HEK293 (cell line): ENCODE data around the gene STARD3.

Experiments used
- CTCF ChIA-PET: fragments of 350-600 bp; formaldehyde crosslinking; extraction: SDS; loops from one replicate; lab custom pipeline; 2021; ENCODE audit warnings: antibody characterized with exemption; lab: Yijun Ruan, JAX
- POLR2A ChIA-PET: fragments of 300-600 bp; formaldehyde crosslinking; extraction: SDS; loops from one replicate; lab custom pipeline; 2020; ENCODE audit warnings: antibody characterized with exemption, inconsistent platforms; lab: Yijun Ruan, JAX
- H3K27ac ChIP-seq: fragments of 200-500 bp; sonication (Bioruptor generic); 2 replicates; pipeline ENCODE4 v1.5.1; 2014; ENCODE audit warnings: low read depth, low read length, control low read depth, inconsistent platforms; ENCODE audit errors: extremely low read depth
- H3K36me3 ChIP-seq, 2 experiments: fragments of 200-500 bp in 1 of 2; sonication (Bioruptor generic) in 1 of 2; 1 replicate in 1 of 2; 2 replicates in 1 of 2; pipeline ENCODE4 v1.5.1; 2014 to 2017; ENCODE audit warnings: inconsistent platforms in 2 of 2, low read length in 2 of 2; ENCODE audit not compliant: control insufficient read depth in 2 of 2, insufficient read depth in 1 of 2
- H3K4me1 ChIP-seq: fragments of 200-500 bp; sonication (Bioruptor generic); 2 replicates; pipeline ENCODE4 v1.5.1; 2014; ENCODE audit warnings: mild to moderate bottlenecking, low read length, inconsistent platforms; ENCODE audit not compliant: control insufficient read depth, insufficient read depth
- H3K4me3 ChIP-seq: 2 replicates; pipeline ENCODE4 v1.5.1; 2011; ENCODE audit warnings: low read depth, mild to moderate bottlenecking, control low read depth, low read length, moderate library complexity
- H3K9me3 ChIP-seq: fragments of 200-500 bp; sonication (Bioruptor generic); 2 replicates; pipeline ENCODE4 v1.5.1; 2014; ENCODE audit warnings: low read depth, low read length, inconsistent platforms; ENCODE audit not compliant: control insufficient read depth, insufficient read depth
- SCRT2 ChIP-seq: fragments of 450-650 bp; formaldehyde crosslinking; IDR thresholded peaks from 2 replicates; pipeline ENCODE4 v1.5.1; 2016; ENCODE audit warnings: missing biosample characterization, missing genetic modification characterization
- ZBTB8A ChIP-seq: fragments of 450-650 bp; formaldehyde crosslinking; IDR thresholded peaks from 2 replicates; pipeline ENCODE4 v1.5.1; 2016; ENCODE audit warnings: missing biosample characterization, missing genetic modification characterization
- ZIC2 ChIP-seq: fragments of 450-650 bp; formaldehyde crosslinking; IDR thresholded peaks from 2 replicates; pipeline ENCODE4 v1.5.1; 2016; ENCODE audit warnings: missing biosample characterization, missing genetic modification characterization
- ZNF311 ChIP-seq: fragments of 450-650 bp; formaldehyde crosslinking; IDR thresholded peaks from 2 replicates; pipeline ENCODE4 v1.5.1; 2017; ENCODE audit warnings: missing biosample characterization, missing genetic modification characterization, borderline replicate concordance
- ZNF404 ChIP-seq: fragments of 450-650 bp; formaldehyde crosslinking; IDR thresholded peaks from 2 replicates; pipeline ENCODE4 v1.5.1; 2017; ENCODE audit warnings: missing biosample characterization, missing genetic modification characterization
- ZNF449 ChIP-seq: fragments of 450-650 bp; formaldehyde crosslinking; IDR thresholded peaks from 2 replicates; pipeline ENCODE4 v1.5.1; 2017; ENCODE audit warnings: missing biosample characterization, mild to moderate bottlenecking, missing genetic modification characterization, moderate library complexity
- ZNF510 ChIP-seq: fragments of 450-650 bp; formaldehyde crosslinking; IDR thresholded peaks from 2 replicates; pipeline ENCODE4 v1.5.1; 2018; ENCODE audit warnings: mild to moderate bottlenecking, missing genetic modification characterization, missing biosample characterization; ENCODE audit not compliant: insufficient replicate concordance
- ZNF544 ChIP-seq: fragments of 450-650 bp; formaldehyde crosslinking; IDR thresholded peaks from 2 replicates; pipeline ENCODE4 v1.5.0; 2017; ENCODE audit warnings: missing biosample characterization, missing genetic modification characterization
- ZNF629 ChIP-seq: fragments of 450-650 bp; formaldehyde crosslinking; IDR thresholded peaks from 2 replicates; pipeline ENCODE4 v1.5.1; 2017; ENCODE audit warnings: missing biosample characterization, missing genetic modification characterization
- ZNF664 ChIP-seq: fragments of 450-650 bp; formaldehyde crosslinking; IDR thresholded peaks from 2 replicates; pipeline ENCODE4 v1.5.1; 2016; ENCODE audit warnings: missing biosample characterization, missing genetic modification characterization
- ZNF76 ChIP-seq: fragments of 450-650 bp; formaldehyde crosslinking; IDR thresholded peaks from 2 replicates; pipeline ENCODE4; 2016; ENCODE audit warnings: low read depth, missing biosample characterization, missing genetic modification characterization, borderline replicate concordance
- ZNF777 ChIP-seq: fragments of 450-650 bp; formaldehyde crosslinking; IDR thresholded peaks from 2 replicates; pipeline ENCODE4 v1.5.1; 2017; ENCODE audit warnings: missing biosample characterization, missing genetic modification characterization, borderline replicate concordance
- ZSCAN16 ChIP-seq: fragments of 450-650 bp; formaldehyde crosslinking; IDR thresholded peaks from 2 replicates; pipeline ENCODE4 v1.5.1; 2016; ENCODE audit warnings: missing biosample characterization, missing genetic modification characterization
- ZSCAN30 ChIP-seq: fragments of 450-650 bp; IDR thresholded peaks from 2 replicates; pipeline ENCODE4 v1.5.1; 2018; ENCODE audit warnings: missing biosample characterization, mild to moderate bottlenecking, missing genetic modification characterization, moderate library complexity
- TF ChIP-seq, protein P1 (sequence below): fragments of 450-650 bp; formaldehyde crosslinking; conservative IDR thresholded peaks from 2 replicates; pipeline ENCODE4 v1.5.1; 2016; ENCODE audit warnings: low read depth, missing biosample characterization, missing genetic modification characterization
- TF ChIP-seq, protein P2 (sequence below): fragments of 450-650 bp; formaldehyde crosslinking; conservative IDR thresholded peaks from 2 replicates; pipeline ENCODE4 v1.5.1; 2016; ENCODE audit warnings: low read depth, missing biosample characterization, missing genetic modification characterization
- TF ChIP-seq, protein P3 (sequence below): fragments of 450-650 bp; formaldehyde crosslinking; optimal IDR thresholded peaks from 2 replicates; pipeline ENCODE3; 2016; ENCODE audit warnings: missing biosample characterization, mild to moderate bottlenecking, missing genetic modification characterization
- TF ChIP-seq, protein P4 (sequence below): fragments of 450-650 bp; formaldehyde crosslinking; IDR thresholded peaks from 2 replicates; pipeline ENCODE4 v1.5.1; 2016; ENCODE audit warnings: missing biosample characterization, missing genetic modification characterization
- TF ChIP-seq, protein P5 (sequence below): fragments of 450-650 bp; formaldehyde crosslinking; IDR thresholded peaks from 2 replicates; pipeline ENCODE4 v1.5.1; 2016; ENCODE audit warnings: missing biosample characterization, missing genetic modification characterization, low read depth

STARD3 gene

DNA sequence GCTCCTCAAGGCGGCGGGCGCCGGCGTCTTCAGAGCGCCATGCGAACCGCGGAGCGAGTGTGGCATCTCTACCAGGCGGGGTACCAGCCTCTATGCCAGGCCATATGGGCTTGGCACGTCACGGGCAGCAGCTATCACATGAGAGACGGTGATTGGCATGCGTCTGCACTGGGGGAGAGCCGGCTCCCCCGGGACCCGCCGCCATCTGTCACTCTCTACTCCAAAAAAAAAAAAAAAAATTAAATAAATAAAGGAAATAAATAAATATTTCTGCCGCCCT, 29.2 kb upstream of the STARD3 start, which contains the start of gene NEUROD2 (continued):
- TF ChIP-seq, protein P1, sequence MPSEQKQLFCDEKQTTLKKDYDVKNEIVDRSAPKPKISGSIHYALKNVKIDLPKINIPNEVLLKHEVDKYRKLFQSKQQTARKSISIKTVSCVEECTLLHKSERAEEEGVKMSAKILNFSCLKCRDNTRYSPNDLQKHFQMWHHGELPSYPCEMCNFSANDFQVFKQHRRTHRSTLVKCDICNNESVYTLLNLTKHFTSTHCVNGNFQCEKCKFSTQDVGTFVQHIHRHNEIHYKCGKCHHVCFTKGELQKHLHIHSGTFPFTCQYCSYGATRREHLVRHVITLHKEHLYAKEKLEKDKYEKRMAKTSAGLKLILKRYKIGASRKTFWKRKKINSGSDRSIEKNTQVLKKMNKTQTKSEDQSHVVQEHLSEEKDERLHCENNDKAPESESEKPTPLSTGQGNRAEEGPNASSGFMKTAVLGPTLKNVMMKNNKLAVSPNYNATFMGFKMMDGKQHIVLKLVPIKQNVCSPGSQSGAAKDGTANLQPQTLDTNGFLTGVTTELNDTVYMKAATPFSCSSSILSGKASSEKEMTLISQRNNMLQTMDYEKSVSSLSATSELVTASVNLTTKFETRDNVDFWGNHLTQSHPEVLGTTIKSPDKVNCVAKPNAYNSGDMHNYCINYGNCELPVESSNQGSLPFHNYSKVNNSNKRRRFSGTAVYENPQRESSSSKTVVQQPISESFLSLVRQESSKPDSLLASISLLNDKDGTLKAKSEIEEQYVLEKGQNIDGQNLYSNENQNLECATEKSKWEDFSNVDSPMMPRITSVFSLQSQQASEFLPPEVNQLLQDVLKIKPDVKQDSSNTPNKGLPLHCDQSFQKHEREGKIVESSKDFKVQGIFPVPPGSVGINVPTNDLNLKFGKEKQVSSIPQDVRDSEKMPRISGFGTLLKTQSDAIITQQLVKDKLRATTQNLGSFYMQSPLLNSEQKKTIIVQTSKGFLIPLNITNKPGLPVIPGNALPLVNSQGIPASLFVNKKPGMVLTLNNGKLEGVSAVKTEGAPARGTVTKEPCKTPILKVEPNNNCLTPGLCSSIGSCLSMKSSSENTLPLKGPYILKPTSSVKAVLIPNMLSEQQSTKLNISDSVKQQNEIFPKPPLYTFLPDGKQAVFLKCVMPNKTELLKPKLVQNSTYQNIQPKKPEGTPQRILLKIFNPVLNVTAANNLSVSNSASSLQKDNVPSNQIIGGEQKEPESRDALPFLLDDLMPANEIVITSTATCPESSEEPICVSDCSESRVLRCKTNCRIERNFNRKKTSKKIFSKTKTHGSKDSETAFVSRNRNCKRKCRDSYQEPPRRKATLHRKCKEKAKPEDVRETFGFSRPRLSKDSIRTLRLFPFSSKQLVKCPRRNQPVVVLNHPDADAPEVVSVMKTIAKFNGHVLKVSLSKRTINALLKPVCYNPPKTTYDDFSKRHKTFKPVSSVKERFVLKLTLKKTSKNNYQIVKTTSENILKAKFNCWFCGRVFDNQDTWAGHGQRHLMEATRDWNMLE (tag by site-specific recombination), result 0 out of 2 replicates have a peak, but pooled peaks have one; percentile 40
- TF ChIP-seq ZBTB8A (tag by site-specific recombination), result peak; percentile 35

DNA sequence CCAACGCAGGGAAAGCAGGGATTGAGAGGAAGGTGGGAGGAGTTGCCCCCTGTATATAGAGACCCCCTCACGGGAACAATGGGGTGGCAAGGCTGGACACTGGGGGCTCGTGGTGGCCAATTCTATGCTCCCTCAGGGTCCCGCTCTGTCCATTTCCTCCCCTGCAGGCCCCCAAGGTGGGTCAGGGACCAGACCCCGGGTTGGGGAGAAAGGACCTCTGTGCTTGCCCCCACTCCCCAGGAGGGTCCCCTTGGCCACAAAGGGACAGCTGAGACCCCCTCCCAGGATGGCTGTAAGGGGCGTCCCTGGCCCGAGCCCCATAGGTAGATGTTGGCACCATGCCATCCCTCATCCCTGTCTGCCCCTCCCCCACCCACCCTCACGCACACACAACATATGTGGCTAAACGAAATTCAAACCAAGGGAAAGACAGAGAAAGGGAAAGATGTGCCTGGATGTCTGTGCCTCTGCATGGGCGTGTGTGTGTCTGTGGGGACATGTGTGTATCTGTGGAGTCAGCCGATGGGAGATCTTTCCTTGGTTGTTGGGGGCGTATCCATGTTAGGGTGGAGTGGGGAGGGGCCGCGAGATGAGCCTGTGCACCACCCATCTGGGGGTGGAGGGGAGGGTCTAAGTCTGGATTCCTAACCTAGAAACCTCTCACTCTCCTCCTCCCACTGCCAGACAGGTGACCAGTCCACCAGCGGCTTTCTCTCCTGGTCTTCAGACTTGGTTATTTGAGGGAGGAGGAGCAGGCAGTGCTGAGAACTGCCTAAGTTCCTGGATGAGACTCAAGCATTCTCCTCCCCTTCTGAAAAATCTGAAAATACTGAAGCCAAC, 28.6 kb upstream of the STARD3 start:
- CTCF ChIA-PET, result interaction anchor here (0.6 to 1.0 kb wide), 3 partner anchors 14 to 594 kb away, joined by 3 to 4 read pairs (median 4); no protein-coding TSS in a partner anchor
- POLR2A ChIA-PET, result no interaction called here
- no peak overlapping the region for H3K27ac ChIP-seq
- TF ChIP-seq ZNF311 (tag by site-specific recombination), result no peak
- TF ChIP-seq ZSCAN16, result no peak
- no peak for TF ChIP-seq ZIC2 (tag by site-specific recombination)
- TF ChIP-seq, protein P2, sequence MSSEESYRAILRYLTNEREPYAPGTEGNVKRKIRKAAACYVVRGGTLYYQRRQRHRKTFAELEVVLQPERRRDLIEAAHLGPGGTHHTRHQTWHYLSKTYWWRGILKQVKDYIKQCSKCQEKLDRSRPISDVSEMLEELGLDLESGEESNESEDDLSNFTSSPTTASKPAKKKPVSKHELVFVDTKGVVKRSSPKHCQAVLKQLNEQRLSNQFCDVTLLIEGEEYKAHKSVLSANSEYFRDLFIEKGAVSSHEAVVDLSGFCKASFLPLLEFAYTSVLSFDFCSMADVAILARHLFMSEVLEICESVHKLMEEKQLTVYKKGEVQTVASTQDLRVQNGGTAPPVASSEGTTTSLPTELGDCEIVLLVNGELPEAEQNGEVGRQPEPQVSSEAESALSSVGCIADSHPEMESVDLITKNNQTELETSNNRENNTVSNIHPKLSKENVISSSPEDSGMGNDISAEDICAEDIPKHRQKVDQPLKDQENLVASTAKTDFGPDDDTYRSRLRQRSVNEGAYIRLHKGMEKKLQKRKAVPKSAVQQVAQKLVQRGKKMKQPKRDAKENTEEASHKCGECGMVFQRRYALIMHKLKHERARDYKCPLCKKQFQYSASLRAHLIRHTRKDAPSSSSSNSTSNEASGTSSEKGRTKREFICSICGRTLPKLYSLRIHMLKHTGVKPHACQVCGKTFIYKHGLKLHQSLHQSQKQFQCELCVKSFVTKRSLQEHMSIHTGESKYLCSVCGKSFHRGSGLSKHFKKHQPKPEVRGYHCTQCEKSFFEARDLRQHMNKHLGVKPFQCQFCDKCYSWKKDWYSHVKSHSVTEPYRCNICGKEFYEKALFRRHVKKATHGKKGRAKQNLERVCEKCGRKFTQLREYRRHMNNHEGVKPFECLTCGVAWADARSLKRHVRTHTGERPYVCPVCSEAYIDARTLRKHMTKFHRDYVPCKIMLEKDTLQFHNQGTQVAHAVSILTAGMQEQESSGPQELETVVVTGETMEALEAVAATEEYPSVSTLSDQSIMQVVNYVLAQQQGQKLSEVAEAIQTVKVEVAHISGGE (tag by site-specific recombination), result no peak
- TF ChIP-seq, protein P3, sequence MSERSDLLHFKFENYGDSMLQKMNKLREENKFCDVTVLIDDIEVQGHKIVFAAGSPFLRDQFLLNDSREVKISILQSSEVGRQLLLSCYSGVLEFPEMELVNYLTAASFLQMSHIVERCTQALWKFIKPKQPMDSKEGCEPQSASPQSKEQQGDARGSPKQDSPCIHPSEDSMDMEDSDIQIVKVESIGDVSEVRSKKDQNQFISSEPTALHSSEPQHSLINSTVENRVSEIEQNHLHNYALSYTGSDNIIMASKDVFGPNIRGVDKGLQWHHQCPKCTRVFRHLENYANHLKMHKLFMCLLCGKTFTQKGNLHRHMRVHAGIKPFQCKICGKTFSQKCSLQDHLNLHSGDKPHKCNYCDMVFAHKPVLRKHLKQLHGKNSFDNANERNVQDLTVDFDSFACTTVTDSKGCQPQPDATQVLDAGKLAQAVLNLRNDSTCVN, result no peak
- TF ChIP-seq ZNF404 (tag by site-specific recombination), result no peak
- TF ChIP-seq SCRT2, result no peak
- TF ChIP-seq ZNF544 (tag by site-specific recombination), result no peak
- TF ChIP-seq, protein P4, sequence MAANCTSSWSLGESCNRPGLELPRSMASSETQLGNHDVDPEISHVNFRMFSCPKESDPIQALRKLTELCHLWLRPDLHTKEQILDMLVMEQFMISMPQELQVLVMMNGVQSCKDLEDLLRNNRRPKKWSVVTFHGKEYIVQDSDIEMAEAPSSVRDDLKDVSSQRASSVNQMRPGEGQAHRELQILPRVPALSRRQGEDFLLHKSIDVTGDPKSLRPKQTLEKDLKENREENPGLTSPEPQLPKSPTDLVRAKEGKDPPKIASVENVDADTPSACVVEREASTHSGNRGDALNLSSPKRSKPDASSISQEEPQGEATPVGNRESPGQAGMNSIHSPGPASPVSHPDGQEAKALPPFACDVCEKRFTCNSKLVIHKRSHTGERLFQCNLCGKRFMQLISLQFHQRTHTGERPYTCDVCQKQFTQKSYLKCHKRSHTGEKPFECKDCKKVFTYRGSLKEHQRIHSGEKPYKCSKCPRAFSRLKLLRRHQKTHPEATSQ (tag by site-specific recombination), result no peak
- 0 out of 2 replicates have a peak, but pooled peaks have one; percentile 9 for TF ChIP-seq ZNF629
- no peak for TF ChIP-seq ZNF76
- TF ChIP-seq ZNF449 (tag by site-specific recombination), result no peak
- TF ChIP-seq ZNF664, result no peak
- TF ChIP-seq ZNF777 (tag by site-specific recombination), result no peak
- no peak for TF ChIP-seq ZSCAN30 (tag by site-specific recombination)
- TF ChIP-seq ZNF510 (tag by site-specific recombination), result no peak
- TF ChIP-seq, protein P5, sequence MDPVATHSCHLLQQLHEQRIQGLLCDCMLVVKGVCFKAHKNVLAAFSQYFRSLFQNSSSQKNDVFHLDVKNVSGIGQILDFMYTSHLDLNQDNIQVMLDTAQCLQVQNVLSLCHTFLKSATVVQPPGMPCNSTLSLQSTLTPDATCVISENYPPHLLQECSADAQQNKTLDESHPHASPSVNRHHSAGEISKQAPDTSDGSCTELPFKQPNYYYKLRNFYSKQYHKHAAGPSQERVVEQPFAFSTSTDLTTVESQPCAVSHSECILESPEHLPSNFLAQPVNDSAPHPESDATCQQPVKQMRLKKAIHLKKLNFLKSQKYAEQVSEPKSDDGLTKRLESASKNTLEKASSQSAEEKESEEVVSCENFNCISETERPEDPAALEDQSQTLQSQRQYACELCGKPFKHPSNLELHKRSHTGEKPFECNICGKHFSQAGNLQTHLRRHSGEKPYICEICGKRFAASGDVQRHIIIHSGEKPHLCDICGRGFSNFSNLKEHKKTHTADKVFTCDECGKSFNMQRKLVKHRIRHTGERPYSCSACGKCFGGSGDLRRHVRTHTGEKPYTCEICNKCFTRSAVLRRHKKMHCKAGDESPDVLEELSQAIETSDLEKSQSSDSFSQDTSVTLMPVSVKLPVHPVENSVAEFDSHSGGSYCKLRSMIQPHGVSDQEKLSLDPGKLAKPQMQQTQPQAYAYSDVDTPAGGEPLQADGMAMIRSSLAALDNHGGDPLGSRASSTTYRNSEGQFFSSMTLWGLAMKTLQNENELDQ (tag by site-specific recombination), result no peak

More for the DNA sequence above, 28.6 kb upstream of the STARD3 start:
- Histone ChIP-seq H3K4me3 (no peak overlapping the region), H3K9me3 (no peaks in the 10 kb centered on the region), H3K36me3 (no peaks in the 10 kb centered on the region), H3K4me1 (peaks cover 24% of the 10 kb centered on the region)
